Central memory CD8-positive, alpha-beta T cell (primary cell): ENCODE results near the gene AK4.

ENCODE experiments used
- ATAC-seq: fragments of 150-1000 bp; cut with Tn5 transposase; replicated peaks from 2 replicates; pipeline ENCODE4 v1.10.0; 2022; ENCODE audit warnings: mild to moderate bottlenecking, moderate FRiP score, moderate number of reproducible peaks; ENCODE audit not compliant: poor library complexity, severe bottlenecking; ENCODE audit errors: extremely low read depth
- DNase-seq, 2 donors: peaks; one replicate each; pipeline ENCODE4 v3.0.0; 2021; ENCODE audit warnings: low spot score in 2 of 2
- H3K27ac Mint-ChIP-seq: one replicate; pipeline ENCODE4 v1.8.0; 2022; ENCODE audit warnings: low read depth, mild to moderate bottlenecking, moderate library complexity, mixed read lengths
- H3K27me3 Mint-ChIP-seq: one replicate; pipeline ENCODE4 v1.8.0; 2022; ENCODE audit warnings: mixed read lengths
- H3K36me3 Mint-ChIP-seq: one replicate; pipeline ENCODE4 v1.8.0; 2022; ENCODE audit warnings: mild to moderate bottlenecking, moderate library complexity, mixed read lengths; ENCODE audit not compliant: insufficient read depth
- H3K4me1 Mint-ChIP-seq: one replicate; pipeline ENCODE4 v1.8.0; 2022; ENCODE audit warnings: mixed read lengths
- H3K4me3 Mint-ChIP-seq: one replicate; pipeline ENCODE4 v1.8.0; 2022; ENCODE audit warnings: mild to moderate bottlenecking, moderate library complexity, mixed read lengths
- H3K9me3 Mint-ChIP-seq: one replicate; pipeline ENCODE4 v1.8.0; 2022; ENCODE audit warnings: mixed read lengths

AK4 gene

GRCh38 chr1:65213271-65214023, 65.4 kb downstream of the AK4 start:
- H3K27me3 Mint-ChIP-seq, result no peaks in the 10 kb centered on the region
- no peak overlapping the region for H3K27ac Mint-ChIP-seq
- no peak for DNase-seq
- H3K9me3 Mint-ChIP-seq, result no peaks in the 10 kb centered on the region
- H3K4me3 Mint-ChIP-seq, result no peak overlapping the region
- ATAC-seq, result no peak
- peaks cover 3% of the 10 kb centered on the region for H3K36me3 Mint-ChIP-seq
- no peaks in the 10 kb centered on the region for H3K4me1 Mint-ChIP-seq

- ATAC-seq (no peak), DNase-seq (no peak)
- no peaks in the 10 kb centered on the region for H3K4me1 Mint-ChIP-seq
- H3K27me3 Mint-ChIP-seq, result no peaks in the 10 kb centered on the region
- no peaks in the 10 kb centered on the region for H3K9me3 Mint-ChIP-seq
- no peak overlapping the region for H3K4me3 Mint-ChIP-seq
- H3K27ac Mint-ChIP-seq, result no peak overlapping the region
- peaks cover 3% of the 10 kb centered on the region for H3K36me3 Mint-ChIP-seq
Measured at GRCh38 chr1:65214340-65215027, 66.5 kb downstream of the AK4 start.

DNA sequence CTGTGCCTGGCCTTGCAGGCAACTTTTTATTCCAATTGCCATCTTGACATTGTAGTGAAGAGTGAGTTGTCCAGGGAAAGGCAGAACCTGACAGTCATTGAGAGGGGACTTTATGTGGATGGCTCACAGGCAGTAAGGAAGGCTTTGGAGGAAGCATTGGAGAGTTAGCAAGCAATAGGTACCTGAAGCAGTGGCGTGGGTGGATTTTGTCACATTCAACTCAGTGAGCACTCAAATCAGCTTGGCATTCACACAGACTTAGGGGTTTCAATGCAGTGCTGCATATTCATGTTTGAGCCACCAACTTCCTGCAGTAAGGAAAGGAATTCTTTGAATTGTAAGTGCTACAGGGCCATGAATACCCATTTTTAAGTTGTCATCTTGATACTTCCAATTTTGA, 69.0 kb downstream of the AK4 start:
- peaks cover under 1% of the 10 kb centered on the region for H3K36me3 Mint-ChIP-seq
- ATAC-seq (no peak), DNase-seq (no peak)
- H3K27me3 Mint-ChIP-seq, result peaks cover 7% of the 10 kb centered on the region
- H3K27ac Mint-ChIP-seq, result no peak overlapping the region
- H3K4me3 Mint-ChIP-seq, result no peak overlapping the region
- H3K4me1 Mint-ChIP-seq, result no peaks in the 10 kb centered on the region
- no peaks in the 10 kb centered on the region for H3K9me3 Mint-ChIP-seq

GRCh38 chr1:65221638-65222339, 73.8 kb downstream of the AK4 start:
- H3K9me3 Mint-ChIP-seq, result no peaks in the 10 kb centered on the region
- H3K27ac Mint-ChIP-seq, result no peak overlapping the region
- H3K4me1 Mint-ChIP-seq, result no peaks in the 10 kb centered on the region
- ATAC-seq (no peak), DNase-seq (no peak)
- no peaks in the 10 kb centered on the region for H3K36me3 Mint-ChIP-seq
- no peak overlapping the region for H3K4me3 Mint-ChIP-seq
- H3K27me3 Mint-ChIP-seq, result peaks cover 24% of the 10 kb centered on the region

- no peak overlapping the region for H3K27ac Mint-ChIP-seq
- DNase-seq (no peak), ATAC-seq (no peak)
- H3K9me3 Mint-ChIP-seq, result no peaks in the 10 kb centered on the region
- no peak overlapping the region for H3K4me3 Mint-ChIP-seq
- peaks cover 24% of the 10 kb centered on the region for H3K27me3 Mint-ChIP-seq
- no peaks in the 10 kb centered on the region for H3K4me1 Mint-ChIP-seq
- H3K36me3 Mint-ChIP-seq, result no peaks in the 10 kb centered on the region
Measured at GRCh38 chr1:65222340-65222940, 74.4 kb downstream of the AK4 start.

GRCh38 chr1:65224681-65225091, 76.7 kb downstream of the AK4 start:
- no peak for ATAC-seq
- no peak overlapping the region for H3K27ac Mint-ChIP-seq
- no peaks in the 10 kb centered on the region for H3K36me3 Mint-ChIP-seq

GRCh38 chr1:65225179-65225578, 77.2 kb downstream of the AK4 start:
- no peak for DNase-seq
- no peaks in the 10 kb centered on the region for H3K4me1 Mint-ChIP-seq
- H3K27ac Mint-ChIP-seq, result no peak overlapping the region
- no peaks in the 10 kb centered on the region for H3K9me3 Mint-ChIP-seq
- H3K36me3 Mint-ChIP-seq, result no peaks in the 10 kb centered on the region
- no peak overlapping the region for H3K4me3 Mint-ChIP-seq
- no peak for ATAC-seq
- H3K27me3 Mint-ChIP-seq, result peaks cover 40% of the 10 kb centered on the region

More at GRCh38 chr1:65224681-65225091, 76.7 kb downstream of the AK4 start:
- no peak overlapping the region for H3K4me3 Mint-ChIP-seq
- peaks cover 35% of the 10 kb centered on the region for H3K27me3 Mint-ChIP-seq
- no peaks in the 10 kb centered on the region for H3K9me3 Mint-ChIP-seq
- no peak for DNase-seq
- no peaks in the 10 kb centered on the region for H3K4me1 Mint-ChIP-seq

GRCh38 chr1:65229201-65229600, 81.2 kb downstream of the AK4 start:
- Mint-ChIP-seq H3K4me1 (no peaks in the 10 kb centered on the region), H3K4me3 (no peak overlapping the region), H3K36me3 (peaks cover 1% of the 10 kb centered on the region), H3K27me3 (peaks cover 54% of the 10 kb centered on the region), H3K9me3 (no peaks in the 10 kb centered on the region), H3K27ac (no peak overlapping the region)
- no peak for ATAC-seq
- no peak for DNase-seq

DNA sequence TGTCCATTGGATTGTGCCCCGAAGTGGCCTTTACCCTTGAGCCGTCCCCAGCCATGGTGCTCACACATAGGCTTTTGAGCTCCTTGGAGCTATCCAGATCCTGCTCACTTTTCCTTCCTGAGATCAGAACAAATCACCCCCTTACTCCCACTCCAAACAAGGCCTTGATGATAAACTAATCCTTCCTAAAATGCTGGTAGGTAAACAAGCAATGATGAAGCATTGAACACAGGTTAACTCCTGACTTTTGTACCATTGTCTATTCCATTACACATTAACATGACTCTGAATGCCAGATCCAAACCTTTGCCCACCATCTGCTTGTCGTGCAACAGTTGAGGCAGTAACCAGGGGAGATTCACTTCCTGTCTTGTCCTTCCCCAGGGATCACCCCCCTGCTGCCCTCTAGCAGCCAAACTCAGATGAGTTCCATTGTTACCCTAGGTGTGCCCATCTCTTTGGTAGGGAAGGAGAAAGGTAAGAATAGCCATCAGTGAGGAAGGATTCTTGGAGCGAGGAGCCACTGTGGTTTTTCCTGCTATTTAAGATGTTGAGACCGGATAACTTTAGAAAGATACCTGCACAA, 81.8 kb downstream of the AK4 start:
- Mint-ChIP-seq H3K27ac (no peak overlapping the region), H3K27me3 (peaks cover 54% of the 10 kb centered on the region), H3K36me3 (peaks cover 1% of the 10 kb centered on the region), H3K9me3 (no peaks in the 10 kb centered on the region), H3K4me1 (no peaks in the 10 kb centered on the region), H3K4me3 (no peak overlapping the region)
- DNase-seq (no peak), ATAC-seq (no peak)

GRCh38 chr1:65230731-65231481, 82.9 kb downstream of the AK4 start:
- peaks cover 51% of the 10 kb centered on the region for H3K27me3 Mint-ChIP-seq
- H3K4me3 Mint-ChIP-seq, result no peak overlapping the region
- DNase-seq, result no peak
- no peak for ATAC-seq
- H3K36me3 Mint-ChIP-seq, result peaks cover 1% of the 10 kb centered on the region
- no peaks in the 10 kb centered on the region for H3K4me1 Mint-ChIP-seq
- no peak overlapping the region for H3K27ac Mint-ChIP-seq
- no peaks in the 10 kb centered on the region for H3K9me3 Mint-ChIP-seq

DNA sequence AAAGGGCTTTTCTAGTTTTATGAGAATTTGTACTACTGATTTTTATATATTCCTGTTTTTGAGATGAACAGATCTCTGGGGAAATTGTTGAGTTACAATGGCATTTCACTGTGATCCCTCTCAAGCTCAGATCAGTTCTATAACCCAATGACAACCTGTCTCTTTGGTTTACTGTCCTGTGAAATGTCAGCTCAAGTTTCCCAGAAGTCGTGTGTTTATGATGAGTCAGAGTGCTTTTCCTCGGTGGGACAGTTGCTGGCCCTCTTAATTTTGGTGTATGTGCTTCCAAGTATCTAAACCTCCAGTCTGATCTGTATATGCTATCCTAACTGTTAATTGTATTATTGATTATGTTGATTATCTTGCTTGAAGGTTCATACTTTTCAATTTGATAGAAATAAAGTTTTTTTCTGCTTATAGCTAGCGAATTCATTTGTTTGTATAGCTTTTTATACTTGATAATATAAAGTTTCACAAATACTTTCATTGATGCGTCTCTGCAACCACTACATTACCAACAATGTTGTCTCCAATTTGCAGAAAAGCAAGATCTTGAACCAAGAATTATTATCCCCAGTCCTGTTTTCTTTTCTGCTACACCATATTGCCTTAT, 83.8 kb downstream of the AK4 start:
- Mint-ChIP-seq H3K27me3 (peaks cover 51% of the 10 kb centered on the region), H3K27ac (no peak overlapping the region), H3K4me1 (no peaks in the 10 kb centered on the region), H3K9me3 (no peaks in the 10 kb centered on the region), H3K36me3 (peaks cover 1% of the 10 kb centered on the region), H3K4me3 (no peak overlapping the region)
- DNase-seq (no peak), ATAC-seq (no peak)
